Activated CD8-positive, alpha-beta memory T cell treated with anti-CD3 and anti-CD28 coated beads for 48 hours (primary cell): ENCODE data around the gene ALPK1.
"Not testable (repeated sequence)": the region's sequence is repeated elsewhere in the genome, so short reads cannot be mapped to it uniquely, and the experiment has no call there.

Experiments
- DNase-seq, 3 experiments: peaks; one replicate each; pipeline ENCODE4 v3.0.0-alpha.2; 2020; ENCODE audit warnings: low read depth in 2 of 3, low spot score in 2 of 3

ALPK1 gene

DNA sequence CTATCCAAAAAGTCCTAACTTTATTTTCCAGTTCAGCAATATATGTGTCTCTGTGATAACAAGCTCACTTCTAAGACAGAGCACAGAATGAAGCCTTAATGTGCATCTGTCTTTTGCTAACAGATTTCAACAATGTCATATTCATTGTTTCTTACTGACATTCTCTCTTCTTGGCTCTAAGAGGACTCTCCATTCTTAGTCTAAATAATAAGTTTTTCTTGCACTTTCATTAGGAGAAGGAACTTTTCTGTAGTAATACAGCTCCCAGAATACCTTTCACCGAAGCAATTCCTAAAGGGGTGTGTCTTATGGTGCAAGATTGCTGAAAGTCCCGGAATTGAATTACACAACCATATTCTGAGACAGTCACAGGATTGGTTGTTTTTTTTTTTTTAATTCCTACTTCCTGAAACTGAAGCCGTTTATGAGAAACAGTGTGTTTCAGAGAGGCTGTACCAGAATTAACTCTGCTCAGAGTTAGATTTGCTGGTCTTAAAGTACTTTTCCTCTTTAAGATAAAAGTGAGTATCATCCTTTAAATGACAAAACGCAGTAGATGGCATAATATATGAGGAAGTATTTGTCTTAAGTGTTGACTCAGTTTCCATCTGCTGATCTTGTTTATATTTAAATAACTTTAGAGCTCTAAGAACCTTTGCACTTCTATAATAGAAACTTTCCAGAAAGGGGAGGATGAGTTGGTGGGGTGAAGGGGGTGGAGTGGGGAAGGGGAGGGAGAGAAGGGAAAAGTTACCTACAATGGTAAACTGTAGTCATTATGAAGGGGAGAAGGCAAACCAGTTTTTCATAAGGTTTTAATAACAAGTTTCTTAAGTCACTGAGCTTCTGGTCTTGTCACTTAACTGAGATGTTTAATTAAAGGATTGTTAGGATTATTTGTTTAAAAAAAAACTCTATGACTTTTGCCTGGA, at the start of gene ALPK1:
Gene ALPK1 (plus strand): TSS at position 421 of the 932 bp plus-strand sequence.
- DNase-seq = no peak

- DNase-seq = no peak
Observed at GRCh38 chr4:112251019-112251643, 46.0 kb upstream of the ALPK1 start.

GRCh38 chr4:112252234-112252633, 44.9 kb upstream of the ALPK1 start:
- DNase-seq = no peak

DNA sequence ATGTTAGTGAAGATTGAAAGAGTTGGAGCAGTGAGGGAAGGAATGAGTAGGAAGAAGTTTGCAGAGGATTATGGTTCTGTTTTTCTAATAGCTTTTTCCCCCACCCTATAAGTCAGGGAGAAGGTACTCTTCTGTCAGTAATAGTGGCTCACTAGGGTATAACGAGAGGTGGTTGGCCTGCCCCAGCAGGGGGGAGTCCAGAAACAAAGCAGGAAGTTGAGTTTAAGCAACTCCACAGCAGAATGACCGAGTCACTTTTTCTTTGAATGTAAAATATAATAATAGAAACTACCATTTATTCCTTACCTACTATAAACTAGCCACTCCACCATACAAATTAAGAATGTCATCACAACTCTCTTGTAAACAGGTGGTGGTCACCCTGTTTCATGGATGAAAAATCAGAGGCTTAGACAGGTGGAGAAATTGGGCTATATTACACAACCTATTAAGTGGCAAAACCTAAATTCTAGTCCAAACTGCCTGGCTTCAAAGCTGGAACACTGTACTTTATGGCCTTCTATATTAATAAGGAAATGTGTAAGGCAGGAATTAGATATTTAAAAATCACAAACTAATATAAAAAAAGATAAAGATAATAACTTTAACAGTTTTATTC, 43.7 kb upstream of the ALPK1 start:
- DNase-seq = no peak

DNA sequence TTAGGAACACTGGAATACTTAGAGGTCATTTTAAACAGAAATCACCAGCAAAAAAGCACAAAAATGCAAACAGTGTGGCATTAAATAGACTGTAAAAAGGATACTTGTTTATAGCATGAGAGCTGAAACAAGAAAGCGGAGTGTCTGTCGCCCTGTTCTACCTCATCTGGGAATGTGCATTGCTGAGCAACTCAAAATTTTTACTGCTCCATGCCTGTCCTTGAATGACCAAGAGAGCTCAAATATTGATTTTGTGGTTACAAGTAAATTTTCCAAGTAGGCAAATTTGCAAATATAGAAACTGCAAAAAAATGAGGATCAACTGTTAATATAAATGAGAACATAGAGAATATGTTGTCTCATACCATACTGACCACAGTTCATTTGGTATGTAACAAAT, 40.1 kb upstream of the ALPK1 start:
- DNase-seq = no peak

DNA sequence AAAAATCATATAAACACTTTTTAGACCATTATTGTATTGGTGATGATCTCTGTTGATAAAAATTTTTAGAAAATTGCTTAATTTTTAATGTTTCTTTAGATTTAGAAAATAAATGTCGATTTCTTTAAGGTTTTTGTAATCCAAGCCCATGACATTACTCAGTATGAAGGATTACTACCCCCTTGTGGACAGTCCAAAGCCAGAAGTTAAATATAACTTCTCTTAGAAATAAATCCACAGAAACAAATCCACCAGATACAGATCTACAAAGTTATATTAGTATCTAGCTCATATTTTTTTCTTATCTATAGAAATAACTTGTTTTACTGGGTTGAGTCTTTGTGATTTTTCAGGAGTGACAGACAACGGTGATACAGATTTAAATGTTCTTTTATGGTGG, 30.3 kb upstream of the ALPK1 start:
- no peak for DNase-seq

DNA sequence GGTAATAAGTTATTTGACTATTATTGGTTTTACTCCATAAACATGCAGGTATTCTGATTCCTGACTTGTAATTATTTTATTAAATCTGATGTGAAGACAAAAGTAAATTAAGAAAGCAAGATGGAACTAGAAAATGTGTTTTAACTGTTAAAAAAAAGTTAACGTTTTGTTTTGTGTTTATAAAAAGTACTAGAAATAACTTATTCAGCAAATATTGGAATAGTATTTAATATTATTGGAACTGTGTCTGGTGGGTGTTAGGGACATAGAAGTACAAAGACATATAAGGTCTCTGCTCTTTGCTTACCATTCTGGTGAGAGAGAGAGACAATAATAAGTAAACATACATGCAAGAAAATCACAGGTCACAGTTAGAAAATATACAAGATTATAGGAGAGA, 27.1 kb upstream of the ALPK1 start:
- DNase-seq = no peak

DNA sequence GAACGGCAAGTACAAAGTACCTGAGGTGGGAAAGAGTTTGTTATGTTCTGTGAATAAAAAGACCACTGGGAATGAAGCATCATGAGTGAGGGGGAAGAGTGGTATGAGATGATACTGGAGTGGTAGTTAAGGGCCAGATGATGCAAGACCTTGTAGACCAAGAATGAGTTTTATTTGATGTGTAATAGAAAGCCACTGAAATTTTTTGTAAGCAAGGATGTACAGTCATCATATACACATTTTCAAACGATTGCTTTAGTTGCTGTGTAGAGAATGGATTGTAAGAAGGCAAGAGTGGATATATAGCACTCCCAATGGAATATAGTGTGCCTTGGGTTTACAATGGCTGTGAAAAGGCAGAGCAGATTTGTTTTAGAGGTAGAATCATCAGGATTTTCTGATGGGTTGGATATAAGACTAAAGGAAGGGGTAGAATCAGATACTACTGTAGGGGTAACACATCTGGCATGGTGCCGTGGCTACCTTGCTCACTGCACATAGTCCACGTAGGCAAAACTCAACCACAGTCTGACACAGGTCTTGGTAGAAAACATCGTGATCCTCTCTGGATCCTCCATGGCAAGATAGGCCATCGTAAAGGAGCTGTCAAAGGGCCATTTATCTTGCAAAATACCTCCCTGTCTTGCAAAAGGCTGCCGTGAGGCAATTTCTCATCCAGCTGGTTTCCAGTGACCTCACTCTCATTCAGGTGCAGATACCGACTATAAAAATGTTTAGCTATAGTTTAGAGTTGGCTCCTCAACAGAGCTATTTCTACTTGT, 26.3 kb upstream of the ALPK1 start:
- DNase-seq = no peak

GRCh38 chr4:112272292-112272691, 24.9 kb upstream of the ALPK1 start:
- no peak for DNase-seq

DNA sequence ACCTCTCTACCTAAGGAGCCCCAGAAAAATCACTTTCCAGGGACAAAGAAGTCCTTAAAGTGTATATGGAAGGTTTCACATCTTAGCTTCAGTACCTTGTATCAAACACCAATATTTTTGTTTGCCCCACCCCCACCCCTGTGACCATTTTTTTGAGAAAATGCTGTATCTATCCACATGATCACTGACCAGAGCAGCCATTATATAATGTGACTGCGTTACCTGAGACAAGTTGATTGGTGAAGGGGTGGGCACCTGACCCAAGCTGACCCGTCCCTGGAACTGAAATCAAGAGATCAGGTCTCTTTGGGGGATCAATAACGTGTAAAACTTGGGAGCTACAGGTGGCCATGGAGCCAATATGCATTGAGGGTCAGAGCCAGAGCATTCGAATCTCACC, 22.2 kb upstream of the ALPK1 start:
- no peak for DNase-seq

DNA sequence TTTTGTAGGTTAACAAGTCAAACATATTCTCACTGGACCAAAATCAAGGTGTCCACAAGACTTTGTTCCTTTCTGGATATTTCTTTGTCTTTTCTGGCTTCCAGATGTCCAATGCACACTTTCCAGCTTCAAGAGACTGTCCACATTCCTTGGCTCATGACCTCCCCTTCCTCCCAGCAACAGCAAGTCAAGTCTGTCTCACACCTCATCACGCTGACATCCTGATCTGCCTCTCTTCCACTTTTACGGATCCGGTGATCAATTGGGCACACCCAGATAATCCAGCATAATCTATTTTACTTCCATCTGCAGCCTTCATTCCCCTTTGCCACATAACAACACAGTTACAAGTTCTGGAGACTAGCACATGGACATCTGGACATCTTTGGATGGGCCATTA, 21.1 kb upstream of the ALPK1 start:
- DNase-seq = no peak

DNA sequence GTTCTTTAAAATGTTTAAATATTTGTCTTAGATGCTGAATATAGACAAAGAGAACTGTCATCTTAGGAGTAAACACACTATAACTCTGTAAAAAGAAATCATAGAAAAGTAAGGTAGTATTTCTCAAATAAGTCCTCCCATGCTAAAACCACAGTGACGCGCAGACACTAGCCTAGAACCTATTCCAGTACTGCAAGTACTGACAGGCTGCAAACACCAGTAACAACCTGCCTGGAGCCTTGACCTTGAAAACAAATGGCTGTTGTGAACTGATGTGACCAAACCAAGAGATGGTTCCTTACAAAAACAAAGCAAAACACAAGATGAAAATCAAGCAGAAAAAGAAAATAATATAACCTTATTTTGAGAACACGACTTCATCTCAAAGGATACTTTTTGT, 19.9 kb upstream of the ALPK1 start:
- DNase-seq = no peak

DNA sequence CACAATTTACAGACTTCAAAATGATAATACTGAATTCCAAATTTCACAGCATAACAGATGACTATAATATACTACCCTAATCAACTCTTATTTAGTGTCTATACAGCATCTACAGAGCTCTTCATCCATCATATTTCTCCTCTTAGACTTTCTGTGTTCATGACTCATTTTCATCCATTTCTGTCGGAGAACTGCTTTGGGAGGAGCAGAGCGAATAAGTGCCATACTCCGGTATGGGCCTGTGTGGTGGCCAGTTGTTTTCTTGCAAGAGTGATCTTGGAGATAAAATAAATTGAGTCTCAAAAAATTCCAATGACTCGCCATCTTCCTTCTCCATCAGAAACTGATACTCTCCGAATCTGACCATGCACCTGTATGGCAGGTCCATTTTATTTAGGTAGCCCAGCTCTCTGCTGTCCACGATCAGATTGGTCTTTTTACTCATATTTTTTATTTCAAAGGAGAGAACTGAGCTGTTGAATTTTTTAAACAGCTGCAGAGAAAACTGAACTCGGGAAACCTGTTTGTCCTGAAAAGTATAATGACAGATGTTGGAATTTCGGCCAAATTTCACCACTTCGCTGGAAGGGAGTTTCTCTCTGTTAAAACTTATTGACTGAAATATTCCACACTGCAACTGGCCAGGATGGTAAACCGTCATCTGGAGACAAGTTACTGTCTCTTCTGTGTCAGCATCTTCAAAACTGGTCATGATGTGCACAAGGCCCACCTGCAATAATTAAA, 19.3 kb upstream of the ALPK1 start:
- no peak for DNase-seq

- no peak for DNase-seq
Observed at GRCh38 chr4:112279025-112279881, 17.9 kb upstream of the ALPK1 start.

GRCh38 chr4:112279882-112280315, 17.3 kb upstream of the ALPK1 start:
- DNase-seq = no peak

- DNase-seq = no peak
Observed at GRCh38 chr4:112280386-112281056, 16.6 kb upstream of the ALPK1 start.

DNA sequence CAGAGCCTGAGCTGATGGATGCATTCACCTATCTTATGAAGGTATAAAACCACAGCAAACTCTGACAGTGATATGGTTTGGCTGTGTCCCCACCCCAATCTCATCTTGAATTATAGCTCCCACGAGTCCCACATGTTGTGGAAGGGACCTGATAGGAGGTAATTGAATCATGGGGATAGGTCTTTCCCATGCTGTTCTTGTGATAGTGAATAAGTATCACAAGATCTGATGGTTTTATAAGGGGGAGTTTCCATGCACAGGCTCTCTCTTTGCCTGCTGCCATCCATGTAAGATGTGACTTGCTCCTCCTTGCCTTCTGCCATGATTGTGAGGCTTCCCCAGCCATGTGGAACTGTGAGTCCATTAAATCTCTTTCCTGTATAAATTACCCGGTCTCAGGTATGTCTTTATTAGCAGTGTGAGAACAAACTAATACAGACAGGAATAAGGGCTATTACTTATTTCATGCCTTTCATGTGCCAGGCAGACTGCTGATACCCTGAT, 15.2 kb upstream of the ALPK1 start:
- not testable (repeated sequence) for DNase-seq

GRCh38 chr4:112282860-112283667, 14.1 kb upstream of the ALPK1 start:
- DNase-seq = no peak
